SK-N-SH treated with all-trans-retinoic acid at 6 μM for 48 hours (cell line): ENCODE data around the gene REXO4.

ENCODE experiments used
- ATAC-seq: fragments of 200-7000 bp; cut with Tn5 transposase; 3 replicates; pipeline ENCODE4 v1.9.1; 2020; ENCODE audit warnings: mild to moderate bottlenecking, moderate library complexity
- ARNTL ChIP-seq: fragments of 450-650 bp; formaldehyde crosslinking; IDR thresholded peaks from 2 replicates; pipeline ENCODE4 v1.5.0; 2020; ENCODE audit warnings: low read depth, mild to moderate bottlenecking, moderate library complexity, borderline replicate concordance
- CSDC2 ChIP-seq: fragments of 250-450 bp; sonication (Bioruptor Pico); IDR thresholded peaks from 2 replicates; pipeline ENCODE4 v1.5.0; 2020; ENCODE audit warnings: mild to moderate bottlenecking, moderate library complexity
- CSRNP3 ChIP-seq: fragments of 250-450 bp; sonication (Bioruptor Pico); IDR thresholded peaks from 2 replicates; pipeline ENCODE4 v1.5.1; 2021; ENCODE audit warnings: mild to moderate bottlenecking, moderate library complexity
- ESRRG ChIP-seq: fragments of 250-450 bp; sonication (Bioruptor Pico); IDR thresholded peaks from 2 replicates; pipeline ENCODE4 v1.6.1; 2021; ENCODE audit warnings: mild to moderate bottlenecking
- OSR1 ChIP-seq: fragments of 250-450 bp; sonication (Bioruptor Pico); IDR thresholded peaks from 2 replicates; pipeline ENCODE4 v1.8.0; 2022; ENCODE audit warnings: moderate library complexity, mild to moderate bottlenecking, inconsistent platforms
- POU6F1 ChIP-seq: fragments of 250-450 bp; sonication (Bioruptor Pico); IDR thresholded peaks from 2 replicates; pipeline ENCODE4 v1.8.0; 2021; ENCODE audit warnings: low read depth, mild to moderate bottlenecking, moderate library complexity, borderline replicate concordance
- PPARA ChIP-seq: fragments of 250-450 bp; sonication (Bioruptor Pico); IDR thresholded peaks from 2 replicates; pipeline ENCODE4 v1.5.0; 2020; ENCODE audit warnings: mild to moderate bottlenecking, borderline replicate concordance
- RARB ChIP-seq: fragments of 250-450 bp; sonication (Bioruptor Pico); IDR thresholded peaks from 2 replicates; pipeline ENCODE4 v1.8.0; 2021; ENCODE audit warnings: mild to moderate bottlenecking, moderate library complexity
- SNAI2 ChIP-seq: fragments of 250-450 bp; sonication (Bioruptor Pico); IDR thresholded peaks from 2 replicates; pipeline ENCODE4 v1.5.0; 2020; ENCODE audit warnings: mild to moderate bottlenecking, moderate library complexity
- TCF4 ChIP-seq: fragments of 250-450 bp; sonication (Bioruptor Pico); IDR thresholded peaks from 2 replicates; pipeline ENCODE4 v1.8.0; 2021; ENCODE audit warnings: mild to moderate bottlenecking, moderate library complexity, borderline replicate concordance
- TOX ChIP-seq: fragments of 250-450 bp; sonication (Bioruptor Pico); IDR thresholded peaks from 2 replicates; pipeline ENCODE4 v1.8.0; 2021; ENCODE audit warnings: mild to moderate bottlenecking, moderate library complexity, borderline replicate concordance
- TSHZ2 ChIP-seq: fragments of 250-450 bp; sonication (Bioruptor Pico); IDR thresholded peaks from 2 replicates; pipeline ENCODE4 v1.5.0; 2020; ENCODE audit warnings: mild to moderate bottlenecking, moderate library complexity
- ZFP3 ChIP-seq: fragments of 250-450 bp; sonication (Bioruptor Pico); IDR thresholded peaks from 2 replicates; pipeline ENCODE4 v1.5.0; 2020; ENCODE audit warnings: mild to moderate bottlenecking, moderate library complexity
- ZFP30 ChIP-seq: fragments of 450-650 bp; formaldehyde crosslinking; IDR thresholded peaks from 2 replicates; pipeline ENCODE4 v1.5.0; 2022; ENCODE audit warnings: mild to moderate bottlenecking, moderate library complexity
- ZNF565 ChIP-seq: fragments of 450-650 bp; formaldehyde crosslinking; conservative IDR thresholded peaks from 2 replicates; pipeline ENCODE4 v1.5.0; 2020; ENCODE audit warnings: low read depth, mild to moderate bottlenecking, moderate library complexity
- ZNF70 ChIP-seq: fragments of 450-650 bp; formaldehyde crosslinking; IDR thresholded peaks from 2 replicates; pipeline ENCODE4 v1.5.0; 2020; ENCODE audit warnings: mild to moderate bottlenecking, moderate library complexity
- ZNF8 ChIP-seq: fragments of 450-650 bp; formaldehyde crosslinking; IDR thresholded peaks from 2 replicates; pipeline ENCODE4 v1.5.0; 2020; ENCODE audit warnings: mild to moderate bottlenecking, moderate library complexity

Gene REXO4

GRCh38 chr9:133389025-133389557 is 28.7 kb downstream of the REXO4 start:
- ATAC-seq: no peak
- TF ChIP-seq ARNTL (CRISPR knock-in tag) (no peak), ESRRG (CRISPR knock-in tag) (no peak), ZNF565 (CRISPR knock-in tag) (no peak), ZNF8 (CRISPR knock-in tag) (no peak), POU6F1 (CRISPR knock-in tag) (no peak), CSRNP3 (no peak), TCF4 (CRISPR knock-in tag) (no peak), ZNF70 (no peak), TOX (CRISPR knock-in tag) (no peak)

- TF ChIP-seq OSR1: no peak
- TF ChIP-seq ESRRG (CRISPR knock-in tag): no peak
- no peak for TF ChIP-seq ARNTL (CRISPR knock-in tag)
- no peak for TF ChIP-seq CSRNP3
- no peak for TF ChIP-seq RARB
- TF ChIP-seq ZFP30 (CRISPR knock-in tag): no peak
- no peak for TF ChIP-seq ZFP3 (CRISPR knock-in tag)
- TF ChIP-seq SNAI2 (CRISPR knock-in tag): no peak
- no peak for TF ChIP-seq POU6F1 (CRISPR knock-in tag)
- no peak for TF ChIP-seq ZNF565 (CRISPR knock-in tag)
- TF ChIP-seq PPARA (CRISPR knock-in tag): no peak
- no peak for TF ChIP-seq ZNF8 (CRISPR knock-in tag)
Measured at GRCh38 chr9:133387680-133388079, 30.1 kb downstream of the REXO4 start.

GRCh38 chr9:133386338-133386737 is 31.5 kb downstream of the REXO4 start:
- ATAC-seq: no peak

More at GRCh38 chr9:133387680-133388079, 30.1 kb downstream of the REXO4 start:
- ATAC-seq: no peak

More at GRCh38 chr9:133386338-133386737, 31.5 kb downstream of the REXO4 start:
- TF ChIP-seq TOX (CRISPR knock-in tag) (no peak), ARNTL (CRISPR knock-in tag) (no peak), TSHZ2 (CRISPR knock-in tag) (no peak), CSDC2 (no peak)
- TF ChIP-seq, all 23 proteins: peak for 0
